HG03025 (cell line): ENCODE data around the gene MCTP1.
"Not testable (repeated sequence)": the region's sequence is repeated elsewhere in the genome, so short reads cannot be mapped to it uniquely, and the experiment has no call there.

ENCODE experiments used
- ATAC-seq: cut with Tn5 transposase; IDR thresholded peaks from one replicate; pipeline ENCODE4 v1.9.1; 2021; ENCODE audit warnings: mild to moderate bottlenecking, moderate library complexity; ENCODE audit not compliant: unreplicated experiment, low FRiP score

MCTP1 gene

DNA sequence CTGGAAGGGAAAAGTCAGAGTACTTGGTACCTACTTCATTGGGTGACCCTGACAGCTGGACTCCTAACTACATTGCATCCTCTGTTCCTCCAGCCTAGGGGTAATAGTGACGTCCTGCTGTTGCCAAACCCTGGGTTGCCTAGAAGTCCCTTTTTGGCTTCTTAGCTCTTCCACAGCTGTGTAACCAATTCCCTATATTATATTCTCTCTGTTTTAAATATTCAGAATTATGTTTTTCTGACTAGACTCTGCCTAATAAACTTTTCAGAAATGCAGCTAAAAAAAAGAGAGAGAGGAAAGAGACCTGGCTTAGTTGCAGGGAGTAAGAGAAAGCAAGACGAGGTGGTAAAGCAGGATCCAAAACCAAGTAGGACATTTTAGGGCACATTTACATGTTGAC is 28.4 kb downstream of the MCTP1 start:
- no peak for ATAC-seq

DNA sequence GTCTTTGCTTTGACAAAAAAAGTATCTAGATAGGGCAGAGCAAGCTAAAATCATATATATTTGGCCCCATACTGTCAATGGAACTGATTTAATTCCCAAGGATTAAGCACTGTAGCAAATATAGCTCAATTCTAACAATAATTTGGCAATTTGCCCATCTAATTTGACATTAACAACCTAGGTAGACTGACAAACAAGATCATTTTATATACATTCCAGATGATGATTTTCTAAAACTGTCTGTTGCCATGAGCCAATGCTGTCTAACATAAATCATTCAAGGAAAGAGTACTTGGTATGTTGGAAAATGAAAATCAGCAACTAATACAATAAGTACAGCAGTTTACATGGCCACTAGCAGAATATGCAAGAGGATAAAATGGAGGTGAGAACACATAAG is 32.1 kb downstream of the MCTP1 start:
- no peak for ATAC-seq

- no peak for ATAC-seq
Measured at GRCh38 chr5:95251185-95251584, 33.7 kb downstream of the MCTP1 start.

GRCh38 chr5:95244479-95244878 is 40.4 kb downstream of the MCTP1 start:
- ATAC-seq, result no peak

GRCh38 chr5:95241635-95242034 is 43.3 kb downstream of the MCTP1 start:
- ATAC-seq, result peak; percentile 87

DNA sequence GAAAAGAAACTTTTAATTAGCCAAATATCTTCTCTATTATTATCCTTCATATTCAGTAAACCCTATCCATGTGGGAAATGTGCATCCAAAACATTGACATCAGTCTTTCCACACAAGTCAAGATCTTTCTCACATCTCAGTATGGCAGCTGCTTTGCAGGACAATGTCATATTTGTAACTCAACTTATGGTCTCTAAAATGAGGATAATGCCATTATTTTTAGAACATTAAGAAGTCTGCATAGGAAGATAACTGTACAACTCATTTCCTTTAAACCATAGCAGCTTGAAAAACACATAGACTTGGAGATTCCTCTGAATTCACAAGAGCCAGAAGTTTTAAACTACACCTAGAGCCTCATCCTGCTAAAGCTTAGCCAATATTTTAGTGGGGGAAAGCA is 43.7 kb downstream of the MCTP1 start:
- no peak for ATAC-seq

GRCh38 chr5:95238560-95239325 is 46.2 kb downstream of the MCTP1 start:
- ATAC-seq, result no peak

- no peak for ATAC-seq
Measured at GRCh38 chr5:95237324-95237723, 47.6 kb downstream of the MCTP1 start.

DNA sequence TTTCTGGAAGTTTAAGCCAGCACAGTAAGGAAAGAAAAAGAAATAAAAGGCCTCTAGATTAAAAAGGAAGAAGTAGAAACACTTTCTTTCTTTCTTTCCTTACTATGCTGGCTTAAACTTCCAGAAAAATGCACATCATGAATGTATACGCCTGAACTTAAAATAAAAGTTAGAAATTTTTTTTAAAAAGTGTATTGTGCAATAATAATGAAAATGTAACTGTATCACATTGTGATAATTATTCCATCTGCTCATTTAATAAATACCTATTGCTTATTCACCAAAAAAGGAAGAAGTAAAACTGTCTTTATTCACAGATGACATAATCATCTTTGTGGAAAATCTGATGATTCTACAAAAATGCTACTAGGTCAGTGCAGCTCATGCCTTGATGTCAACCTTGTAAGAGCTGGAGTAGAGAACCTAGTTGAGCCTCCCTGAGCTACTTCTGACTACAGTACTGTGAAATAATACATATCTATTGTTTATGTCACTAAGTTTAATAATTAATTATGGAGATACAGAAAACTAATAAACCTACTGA is 49.4 kb downstream of the MCTP1 start:
- no peak for ATAC-seq

DNA sequence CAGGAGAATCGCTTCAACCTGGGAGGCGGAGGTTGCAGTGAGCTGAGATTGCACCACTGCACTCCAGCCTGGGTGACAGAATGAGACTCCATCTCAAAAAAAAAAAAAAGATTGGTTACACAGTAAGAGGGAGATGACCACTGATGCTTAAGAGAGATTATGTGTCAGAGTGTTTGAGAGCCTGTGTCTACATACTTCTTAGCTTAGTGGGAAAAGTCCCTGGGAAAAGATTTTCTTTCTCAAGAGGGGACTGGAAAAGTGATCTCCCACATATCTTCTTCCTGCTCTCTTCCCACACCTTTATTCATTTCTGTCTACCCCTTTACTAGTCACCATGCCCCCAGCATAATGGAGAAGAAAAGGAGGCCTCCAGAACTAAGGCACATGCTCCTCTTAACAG is 55.2 kb downstream of the MCTP1 start:
- ATAC-seq, result no peak

GRCh38 chr5:95224701-95225459 is 60.0 kb downstream of the MCTP1 start:
- ATAC-seq, result no peak

DNA sequence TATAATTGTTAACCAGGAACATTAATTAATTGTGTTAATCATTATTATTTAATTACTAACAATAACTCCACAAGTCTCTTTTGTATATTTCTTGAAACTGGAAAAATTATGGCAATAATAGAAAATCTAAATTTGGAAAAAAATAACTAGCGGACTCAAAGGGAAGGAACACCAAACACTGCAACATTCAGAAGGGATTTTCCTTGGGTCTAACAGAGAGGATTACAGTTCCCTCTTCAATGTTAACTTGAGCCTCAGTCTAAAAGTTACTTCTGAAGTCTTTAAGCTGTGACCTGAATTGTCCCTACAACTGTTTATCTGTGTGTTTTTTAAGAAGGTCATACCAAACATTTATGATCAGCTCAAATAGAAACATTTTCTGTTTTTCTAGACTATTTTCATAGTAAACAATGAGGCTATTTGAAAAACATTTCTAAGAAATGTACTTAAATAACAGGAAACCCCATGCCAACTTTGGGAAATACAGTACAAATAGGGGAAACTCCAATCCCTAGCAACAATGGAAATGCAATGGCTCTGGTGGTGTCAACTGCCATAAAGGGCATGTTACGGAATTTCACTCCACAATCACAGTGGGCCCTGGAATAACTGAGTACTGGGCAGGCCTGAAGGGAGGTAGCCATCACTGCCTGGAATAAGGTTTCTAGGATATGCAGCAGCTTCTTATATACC is 61.2 kb downstream of the MCTP1 start:
- ATAC-seq, result no peak

DNA sequence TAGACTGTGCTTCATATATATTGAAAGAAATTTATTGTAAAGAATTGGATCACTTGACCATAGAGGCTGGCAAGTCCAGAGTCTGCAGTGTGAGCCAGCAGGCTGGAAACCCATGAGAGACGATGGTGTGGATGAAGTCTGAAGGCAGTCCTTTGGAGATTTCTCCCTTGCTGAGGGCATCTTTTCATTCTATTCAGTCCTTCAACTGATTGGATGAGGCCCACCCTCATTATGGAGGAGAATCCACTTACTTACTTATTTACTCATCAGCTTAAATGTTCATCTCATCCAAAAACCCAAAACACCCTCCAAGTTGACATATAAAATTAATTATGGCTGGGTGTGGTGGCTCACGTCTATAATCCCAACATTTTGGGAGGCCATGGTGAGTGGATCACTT is 62.1 kb downstream of the MCTP1 start:
- no peak for ATAC-seq

GRCh38 chr5:95221234-95221633 is 63.7 kb downstream of the MCTP1 start:
- ATAC-seq, result no peak

DNA sequence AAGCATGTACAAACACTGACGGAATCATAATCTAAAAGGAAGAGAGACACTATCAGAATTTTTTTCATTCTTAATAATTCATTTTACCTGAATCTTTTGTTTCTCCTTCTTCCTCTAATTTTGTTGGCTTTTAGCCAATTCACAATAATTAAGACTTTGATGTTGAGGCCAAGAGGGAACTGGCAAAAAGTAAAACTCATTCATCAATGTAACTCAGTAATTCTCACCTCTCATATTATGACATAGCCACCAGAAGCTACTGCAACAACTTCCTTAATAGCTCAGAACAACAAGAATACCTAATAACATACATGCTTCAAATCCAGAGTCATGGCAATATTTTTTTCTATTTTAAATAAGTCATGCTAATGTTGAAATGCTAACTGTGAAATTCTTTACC is 64.5 kb downstream of the MCTP1 start:
- no peak for ATAC-seq

- no peak for ATAC-seq
Measured at GRCh38 chr5:95219411-95219810, 65.5 kb downstream of the MCTP1 start.

DNA sequence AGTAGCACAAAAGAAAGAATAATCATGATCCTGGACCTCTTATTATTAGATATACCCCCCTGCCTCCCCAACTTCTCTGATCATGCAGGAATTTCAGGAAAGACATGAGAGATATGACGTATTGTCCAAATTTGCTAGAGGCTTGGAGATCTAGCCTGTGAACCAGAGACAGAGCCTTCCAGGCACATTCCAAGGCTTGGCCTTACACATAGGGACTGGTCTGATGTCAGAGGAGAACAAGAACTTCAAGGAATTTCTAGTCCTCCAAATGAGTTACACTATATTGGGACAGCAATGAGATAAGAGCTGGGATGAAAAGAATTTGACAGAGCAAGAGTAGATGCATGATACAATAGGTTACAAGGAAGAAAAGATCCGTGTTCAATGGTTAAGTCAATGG is 67.0 kb downstream of the MCTP1 start:
- no peak for ATAC-seq

DNA sequence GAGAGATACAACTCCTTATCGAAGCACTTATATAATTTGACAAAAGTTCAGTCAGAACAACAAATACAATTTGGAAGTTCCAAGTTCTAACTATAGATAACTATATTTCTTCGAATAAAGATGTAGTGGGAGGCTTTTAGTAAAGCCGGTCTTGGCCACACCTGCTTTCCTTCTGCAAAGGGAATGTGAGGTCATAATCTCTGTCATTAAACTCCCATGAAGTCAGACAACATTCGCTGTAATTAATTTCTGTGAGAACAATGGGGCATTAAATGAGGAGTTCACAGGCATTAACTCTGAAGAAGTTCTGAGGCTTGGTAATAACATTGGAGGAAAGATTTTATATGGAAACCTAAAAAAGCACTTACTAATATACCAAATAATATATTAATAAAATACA is 67.5 kb downstream of the MCTP1 start:
- ATAC-seq, result no peak

DNA sequence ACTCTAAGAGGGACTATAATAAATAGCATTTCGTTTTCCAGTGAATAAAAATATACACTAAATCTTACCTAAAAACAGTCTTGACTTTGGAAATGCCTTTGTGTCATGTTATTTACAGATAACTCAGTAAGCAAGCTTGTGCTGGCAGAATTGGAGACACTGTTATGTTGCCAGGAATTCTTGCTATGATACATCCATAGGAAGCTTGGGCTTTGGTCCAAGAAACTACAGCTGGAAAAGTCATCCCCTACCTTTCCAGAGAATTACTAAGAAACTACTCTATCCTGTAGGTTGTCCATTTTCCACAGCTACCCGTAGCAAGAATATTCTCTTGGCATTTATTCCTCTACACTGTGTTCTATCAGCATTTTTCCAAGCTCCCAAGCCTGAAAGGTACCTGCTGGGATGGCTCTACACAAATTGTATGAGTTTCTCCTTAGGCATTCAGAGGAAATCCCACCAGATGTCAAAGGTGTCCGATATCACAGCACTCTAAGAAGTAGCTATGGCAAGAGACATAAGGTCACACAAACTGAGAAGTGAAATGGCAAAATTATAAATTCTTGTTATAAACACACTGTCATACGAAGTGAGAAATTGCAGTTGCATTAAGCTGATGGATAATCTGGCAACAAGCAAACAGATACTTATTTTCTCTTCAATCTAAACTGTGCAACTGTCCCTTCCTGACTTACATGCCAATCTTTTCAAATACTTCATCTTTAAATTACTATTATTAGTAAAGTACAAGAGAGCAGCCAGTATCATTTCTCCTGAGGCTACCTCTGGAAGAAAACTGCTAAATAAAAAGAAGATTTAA is 68.5 kb downstream of the MCTP1 start:
- no peak for ATAC-seq

DNA sequence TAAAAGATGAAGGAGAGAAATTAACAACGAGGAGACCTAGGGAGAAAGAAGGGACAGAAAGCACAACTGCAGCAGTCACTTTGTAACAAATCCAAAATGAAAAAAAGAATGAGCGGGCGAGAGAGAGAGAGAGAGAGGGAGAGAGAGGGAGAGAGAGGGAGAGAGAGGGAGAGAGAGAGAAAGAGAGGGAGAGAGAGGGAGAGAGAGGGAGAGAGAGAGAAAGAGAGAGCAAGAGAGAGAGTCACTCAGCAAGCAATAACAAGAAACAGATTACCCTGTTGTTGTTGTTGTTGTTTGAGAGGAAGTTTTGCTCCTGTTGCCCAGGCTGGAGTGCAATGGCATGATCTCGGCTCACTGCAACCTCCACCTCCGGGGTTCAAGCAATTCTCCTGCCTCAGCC is 77.1 kb downstream of the MCTP1 start:
- not testable (repeated sequence) for ATAC-seq
